Pulmonary artery endothelial cell (primary cell): ENCODE measurements around the gene ADM2. TPM values are rescaled to one million over a fixed set of nuclear protein-coding genes. Genes with fewer than 3 reads are reported as not detected.
"Not testable (repeated sequence)": the region's sequence is repeated elsewhere in the genome, so short reads cannot be mapped to it uniquely, and the experiment has no call there.

Source experiments
- DNase-seq: peaks from one replicate; pipeline ENCODE4 v3.0.0-alpha.2; 2011; ENCODE audit warnings: low read depth, low spot score
- total RNA-seq: library from RNA; depleted of rRNA; stranded (reverse); fragments of >200 nt; gene quantifications from 2 replicates; pipeline ENCODE4 v1.2.3, GENCODE V29; 2014

The ADM2 gene
- total RNA-seq, 1 donor from 2014 or later = 0.20 TPM

DNA sequence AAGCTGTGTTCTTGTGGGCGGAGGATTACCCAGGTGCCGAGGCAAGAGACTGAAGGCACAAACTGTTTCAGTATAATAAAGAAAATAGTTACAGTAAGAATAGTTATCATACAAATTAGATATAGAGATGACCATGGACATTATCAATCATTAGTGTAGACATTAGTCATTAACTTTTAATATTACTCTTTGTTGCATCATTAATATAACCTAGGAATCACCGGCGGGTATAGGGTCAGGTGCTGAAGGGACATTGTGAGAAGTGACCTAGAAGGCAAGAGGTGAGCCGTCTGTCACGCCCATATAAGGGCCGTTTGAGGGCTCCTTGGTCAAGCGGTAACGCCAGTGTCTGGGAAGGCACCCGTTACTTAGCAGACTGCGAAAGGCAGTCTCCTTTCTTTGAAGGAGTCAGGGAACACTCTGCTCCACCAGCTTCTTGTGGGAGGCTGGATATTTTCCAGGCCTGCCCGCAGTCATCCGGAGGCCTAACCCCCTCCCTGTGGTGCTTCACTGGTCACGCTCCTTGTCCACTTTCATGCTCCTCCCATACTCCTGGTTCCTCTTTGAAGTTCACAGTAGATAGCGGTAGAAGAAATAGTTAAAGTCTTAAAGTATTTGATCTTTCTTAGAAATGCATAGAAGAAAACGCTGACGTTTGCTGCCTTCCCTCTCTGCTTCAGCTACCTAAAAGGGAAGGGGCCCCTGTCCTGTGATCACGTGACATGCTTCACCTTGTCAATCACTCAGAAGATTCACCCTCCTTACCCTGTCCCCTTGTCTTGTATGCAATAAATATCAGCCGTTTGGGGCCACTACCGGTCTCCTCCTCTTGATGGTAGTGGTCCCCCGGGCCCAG, 52.7 kb downstream of the ADM2 start:
- DNase-seq = not testable (repeated sequence)

DNA sequence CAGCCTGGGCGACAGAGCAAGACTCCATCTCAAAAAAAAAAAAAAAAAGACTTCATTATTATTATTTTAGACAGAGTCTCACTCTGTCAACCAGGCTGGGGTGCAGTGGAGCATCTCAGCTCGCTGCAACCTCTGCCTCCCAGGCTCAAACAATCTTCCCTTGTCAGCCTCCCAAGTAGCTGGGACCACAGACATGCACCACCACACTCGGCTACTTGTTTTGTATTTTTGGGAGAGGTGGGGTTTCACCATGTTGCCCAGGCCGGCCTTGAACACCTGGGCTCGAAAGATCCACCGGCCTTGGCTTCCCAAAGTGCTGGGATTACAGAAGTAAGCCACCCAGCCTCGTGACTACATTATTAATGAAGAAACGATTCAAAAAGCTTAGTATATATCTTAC, 53.8 kb downstream of the ADM2 start:
- no peak for DNase-seq

Other genes starting within 250 kb of the ADM2 start
- 22.0 and 28.1 TPM in 2 replicates for gene TUBGCP6, start 236.5 kb upstream of the ADM2 start, total RNA-seq
- gene HDAC10, start 230.3 kb upstream of the ADM2 start, total RNA-seq = 14.0 and 14.4 TPM in 2 replicates
- gene MAPK12, start 219.9 kb upstream of the ADM2 start, total RNA-seq = 54.2 TPM in 2 replicates
- 16.3 and 23.3 TPM in 2 replicates for gene MAPK11, start 211.2 kb upstream of the ADM2 start, total RNA-seq
- 55.5 and 65.2 TPM in 2 replicates for gene PLXNB2, start 173.9 kb upstream of the ADM2 start, total RNA-seq
- 1.1 and 1.3 TPM in 2 replicates for gene DENND6B, start 154.5 kb upstream of the ADM2 start, total RNA-seq
- gene PPP6R2, start 138.2 kb upstream of the ADM2 start, total RNA-seq = 62.3 and 72.9 TPM in 2 replicates
- gene SBF1, start 6.5 kb upstream of the ADM2 start, total RNA-seq = 42.0 and 58.1 TPM in 2 replicates
- not detected in 2 replicates for gene MIOX, start 5.3 kb downstream of the ADM2 start, total RNA-seq
- 29.5 and 33.4 TPM in 2 replicates for gene LMF2, start 26.2 kb downstream of the ADM2 start, total RNA-seq
- gene NCAPH2, start 26.7 kb downstream of the ADM2 start, total RNA-seq = 32.1 and 47.6 TPM in 2 replicates
- gene SCO2, start 44.1 kb downstream of the ADM2 start, total RNA-seq = 1.8 and 2.3 TPM in 2 replicates
- gene TYMP, start 48.5 kb downstream of the ADM2 start, total RNA-seq = 11.3 and 14.4 TPM in 2 replicates
- not detected in 2 replicates for gene KLHDC7B, start 64.4 kb downstream of the ADM2 start, total RNA-seq
- gene SYCE3, start 81.4 kb downstream of the ADM2 start, total RNA-seq = not detected in 2 replicates
- 0.92 and 2.7 TPM in 2 replicates for gene CPT1B, start 96.9 kb downstream of the ADM2 start, total RNA-seq
- 25.3 and 27.5 TPM in 2 replicates for gene CHKB, start 101.3 kb downstream of the ADM2 start, total RNA-seq
- 0.11 and 0.13 TPM in 2 replicates for gene MAPK8IP2, start 119.2 kb downstream of the ADM2 start, total RNA-seq
- 11.2 and 13.1 TPM in 2 replicates for gene ARSA, start 146.6 kb downstream of the ADM2 start, total RNA-seq
- gene SHANK3, start 191.3 kb downstream of the ADM2 start, total RNA-seq = 12.2 and 15.1 TPM in 2 replicates